ENCODE results near the gene TRABD.

- TF ChIP-seq CTCF (IDR thresholded peaks at IDR 0.05; ENCODE audit: low read length) (no peak), EZH2 (optimal IDR thresholded peaks at IDR 0.05; ENCODE audit: low read depth, low read length) (no peak)
These were observed 7.2 kb upstream of the TRABD start for GRCh38 chr22:50178471-50178864.
